ENCODE measurements around the gene CCDC112.

The CCDC112 gene

GRCh38 chr5:115304496-115304895 lies 8.0 kb upstream of the CCDC112 start:
- H3K36me3 ChIP-seq (replicated peaks; ENCODE audit: insufficient read depth, low read length) = no peaks in the 10 kb centered on the region
- H4K20me1 ChIP-seq (ENCODE audit: insufficient read depth, low read length) = no peaks in the 10 kb centered on the region
- no peaks in the 10 kb centered on the region for H3K9me2 ChIP-seq (replicated peaks; ENCODE audit: insufficient read depth, low read length)
- H3K79me2 ChIP-seq (ENCODE audit: low read length) = no peaks in the 10 kb centered on the region
- H3K4me3 ChIP-seq (ENCODE audit: low read length) = no peak overlapping the region
- no peak overlapping the region for H2AFZ ChIP-seq (ENCODE audit: low read length)
- no peaks in the 10 kb centered on the region for H3K27me3 ChIP-seq (replicated peaks; ENCODE audit: insufficient read depth, low read length)
- H3F3A ChIP-seq (ENCODE audit: insufficient read depth, low read length) = no peaks in the 10 kb centered on the region
- H3K9ac ChIP-seq (ENCODE audit: low read length) = no peak overlapping the region
- H3K4me2 ChIP-seq (ENCODE audit: low read depth, low read length) = no peak overlapping the region
- H3K9me3 ChIP-seq (replicated peaks; ENCODE audit: insufficient read depth, low read length) = no peaks in the 10 kb centered on the region
- no peak overlapping the region for H3K27ac ChIP-seq (ENCODE audit: low read length)
- TF ChIP-seq EZH2 (optimal IDR thresholded peaks at IDR 0.05; ENCODE audit: low read depth, low read length) (no peak), CTCF (IDR thresholded peaks at IDR 0.05; ENCODE audit: low read length) (no peak), EZH2phosphoT487 (IDR thresholded peaks at IDR 0.05; ENCODE audit: low read length) (no peak)
- H3K4me1 ChIP-seq (ENCODE audit: low read length) = no peaks in the 10 kb centered on the region
- DNase-seq = no peak

GRCh38 chr5:115298811-115299210 lies 2.4 kb upstream of the CCDC112 start:
- Histone ChIP-seq H3K36me3 (replicated peaks; ENCODE audit: insufficient read depth, low read length) (no peaks in the 10 kb centered on the region), H4K20me1 (ENCODE audit: insufficient read depth, low read length) (no peaks in the 10 kb centered on the region), H3K9me3 (replicated peaks; ENCODE audit: insufficient read depth, low read length) (no peaks in the 10 kb centered on the region), H3K79me2 (ENCODE audit: low read length) (peaks cover 17% of the 10 kb centered on the region), H3K27ac (ENCODE audit: low read length) (no peak overlapping the region), H3K4me3 (ENCODE audit: low read length) (no peak overlapping the region), H3K9me2 (replicated peaks; ENCODE audit: insufficient read depth, low read length) (no peaks in the 10 kb centered on the region), H3F3A (ENCODE audit: insufficient read depth, low read length) (0 out of 2 replicates have a peak, but pooled peaks cover 5% of the 10 kb centered on the region), H2AFZ (ENCODE audit: low read length) (no peak overlapping the region), H3K4me1 (ENCODE audit: low read length) (no peaks in the 10 kb centered on the region), H3K9ac (ENCODE audit: low read length) (no peak overlapping the region), H3K4me2 (ENCODE audit: low read depth, low read length) (no peak overlapping the region), H3K27me3 (replicated peaks; ENCODE audit: insufficient read depth, low read length) (no peaks in the 10 kb centered on the region)
- no peak for DNase-seq
- TF ChIP-seq EZH2 (optimal IDR thresholded peaks at IDR 0.05; ENCODE audit: low read depth, low read length) (no peak), EZH2phosphoT487 (IDR thresholded peaks at IDR 0.05; ENCODE audit: low read length) (no peak), CTCF (IDR thresholded peaks at IDR 0.05; ENCODE audit: low read length) (no peak)

- no peaks in the 10 kb centered on the region for H3K36me3 ChIP-seq (replicated peaks; ENCODE audit: insufficient read depth, low read length)
- H3F3A ChIP-seq (ENCODE audit: insufficient read depth, low read length) = 0 out of 2 replicates have a peak, but pooled peaks cover 5% of the 10 kb centered on the region
- H4K20me1 ChIP-seq (ENCODE audit: insufficient read depth, low read length) = no peaks in the 10 kb centered on the region
- H3K9ac ChIP-seq (ENCODE audit: low read length) = no peak overlapping the region
- no peak overlapping the region for H2AFZ ChIP-seq (ENCODE audit: low read length)
- no peak for TF ChIP-seq CTCF (IDR thresholded peaks at IDR 0.05; ENCODE audit: low read length)
- TF ChIP-seq EZH2 (optimal IDR thresholded peaks at IDR 0.05; ENCODE audit: low read depth, low read length) = no peak
- no peak for TF ChIP-seq EZH2phosphoT487 (IDR thresholded peaks at IDR 0.05; ENCODE audit: low read length)
- H3K4me2 ChIP-seq (ENCODE audit: low read depth, low read length) = peak overlapping the region; percentile 40
- H3K27ac ChIP-seq (ENCODE audit: low read length) = no peak overlapping the region
- H3K4me1 ChIP-seq (ENCODE audit: low read length) = no peaks in the 10 kb centered on the region
- H3K27me3 ChIP-seq (replicated peaks; ENCODE audit: insufficient read depth, low read length) = no peaks in the 10 kb centered on the region
- peaks cover 17% of the 10 kb centered on the region for H3K79me2 ChIP-seq (ENCODE audit: low read length)
- H3K9me2 ChIP-seq (replicated peaks; ENCODE audit: insufficient read depth, low read length) = no peaks in the 10 kb centered on the region
- no peak for DNase-seq
- H3K9me3 ChIP-seq (replicated peaks; ENCODE audit: insufficient read depth, low read length) = no peaks in the 10 kb centered on the region
- peak overlapping the region; percentile 40 for H3K4me3 ChIP-seq (ENCODE audit: low read length)
Measured at GRCh38 chr5:115297031-115297430, 577 bp upstream of the CCDC112 start.

All from MM.1S (cell line).